ENCODE results near the gene MOB3B. TPM values are rescaled to one million over a fixed set of nuclear protein-coding genes. Genes with fewer than 3 reads are reported as not detected.
"Not testable (repeated sequence)": the region's sequence is repeated elsewhere in the genome, so short reads cannot be mapped to it uniquely, and the experiment has no call there.

The MOB3B gene
- total RNA-seq, 1 experiment from 2014 or later: not detected

- DNase-seq (ENCODE audit: low read depth, low spot score): no peak
- in situ Hi-C loops (cut with HindIII; ENCODE audit: low pct_unique_long_range_greater_than_20kb, low sequenced_read_pairs): no loop called here
Measured at GRCh38 chr9:27528076-27528885, 1.3 kb downstream of the MOB3B start.

GRCh38 chr9:27527702-27528075 lies 1.9 kb downstream of the MOB3B start:
- in situ Hi-C loops (cut with HindIII; ENCODE audit: low pct_unique_long_range_greater_than_20kb, low sequenced_read_pairs): no loop called here
- no peak for DNase-seq (ENCODE audit: low read depth, low spot score)

GRCh38 chr9:27524236-27524635 lies 5.4 kb downstream of the MOB3B start, which contains the start of gene IFNK:
Gene IFNK (plus strand): TSS chr9:27524290. CDS start chr9:27524337, 47 bp downstream.
- in situ Hi-C loops (cut with HindIII; ENCODE audit: low pct_unique_long_range_greater_than_20kb, low sequenced_read_pairs): no loop called here

GRCh38 chr9:27523141-27523540 lies 6.5 kb downstream of the MOB3B start:
- DNase-seq (ENCODE audit: low read depth, low spot score): no peak
- in situ Hi-C loops (cut with HindIII; ENCODE audit: low pct_unique_long_range_greater_than_20kb, low sequenced_read_pairs): no loop called here

More at GRCh38 chr9:27524236-27524635, 5.4 kb downstream of the MOB3B start, which contains the start of gene IFNK:
- no peak for DNase-seq (ENCODE audit: low read depth, low spot score)

- no peak for DNase-seq (ENCODE audit: low read depth, low spot score)
- in situ Hi-C loops (cut with HindIII; ENCODE audit: low pct_unique_long_range_greater_than_20kb, low sequenced_read_pairs): no loop called here
Measured at GRCh38 chr9:27520986-27521385, 8.6 kb downstream of the MOB3B start.

GRCh38 chr9:27519466-27520465 lies 9.8 kb downstream of the MOB3B start:
- in situ Hi-C loops (cut with HindIII; ENCODE audit: low pct_unique_long_range_greater_than_20kb, low sequenced_read_pairs): no loop called here
- DNase-seq (ENCODE audit: low read depth, low spot score): no peak

- DNase-seq (ENCODE audit: low read depth, low spot score): no peak
- in situ Hi-C loops (cut with HindIII; ENCODE audit: low pct_unique_long_range_greater_than_20kb, low sequenced_read_pairs): no loop called here
Measured at GRCh38 chr9:27518809-27519208, 10.8 kb downstream of the MOB3B start.

GRCh38 chr9:27518006-27518405 lies 11.6 kb downstream of the MOB3B start:
- no peak for DNase-seq (ENCODE audit: low read depth, low spot score)
- in situ Hi-C loops (cut with HindIII; ENCODE audit: low pct_unique_long_range_greater_than_20kb, low sequenced_read_pairs): no loop called here

- in situ Hi-C loops (cut with HindIII; ENCODE audit: low pct_unique_long_range_greater_than_20kb, low sequenced_read_pairs): no loop called here
- DNase-seq (ENCODE audit: low read depth, low spot score): no peak
Measured at GRCh38 chr9:27514551-27514950, 15.1 kb downstream of the MOB3B start.

- in situ Hi-C loops (cut with HindIII; ENCODE audit: low pct_unique_long_range_greater_than_20kb, low sequenced_read_pairs): no loop called here
- no peak for DNase-seq (ENCODE audit: low read depth, low spot score)
Measured at GRCh38 chr9:27511771-27512170, 17.8 kb downstream of the MOB3B start.

GRCh38 chr9:27510780-27511179 lies 18.8 kb downstream of the MOB3B start:
- no peak for DNase-seq (ENCODE audit: low read depth, low spot score)
- in situ Hi-C loops (cut with HindIII; ENCODE audit: low pct_unique_long_range_greater_than_20kb, low sequenced_read_pairs): no loop called here

GRCh38 chr9:27506981-27507380 lies 22.6 kb downstream of the MOB3B start:
- in situ Hi-C loops (cut with HindIII; ENCODE audit: low pct_unique_long_range_greater_than_20kb, low sequenced_read_pairs): no loop called here
- DNase-seq (ENCODE audit: low read depth, low spot score): no peak

- no peak for DNase-seq (ENCODE audit: low read depth, low spot score)
- in situ Hi-C loops (cut with HindIII; ENCODE audit: low pct_unique_long_range_greater_than_20kb, low sequenced_read_pairs): no loop called here
Measured at GRCh38 chr9:27505744-27506161, 23.9 kb downstream of the MOB3B start.

- in situ Hi-C loops (cut with HindIII; ENCODE audit: low pct_unique_long_range_greater_than_20kb, low sequenced_read_pairs): no loop called here
- no peak for DNase-seq (ENCODE audit: low read depth, low spot score)
Measured at GRCh38 chr9:27504259-27504658, 25.4 kb downstream of the MOB3B start.

- DNase-seq (ENCODE audit: low read depth, low spot score): no peak
- in situ Hi-C loops (cut with HindIII; ENCODE audit: low pct_unique_long_range_greater_than_20kb, low sequenced_read_pairs): no loop called here
Measured at GRCh38 chr9:27503623-27504022, 26.0 kb downstream of the MOB3B start.

- DNase-seq (ENCODE audit: low read depth, low spot score); in situ Hi-C loops (cut with HindIII; ENCODE audit: low pct_unique_long_range_greater_than_20kb, low sequenced_read_pairs): not testable (repeated sequence)
Measured at GRCh38 chr9:27500902-27501301, 28.7 kb downstream of the MOB3B start.

- in situ Hi-C loops (cut with HindIII; ENCODE audit: low pct_unique_long_range_greater_than_20kb, low sequenced_read_pairs): no loop called here
- no peak for DNase-seq (ENCODE audit: low read depth, low spot score)
Measured at GRCh38 chr9:27499451-27499850, 30.2 kb downstream of the MOB3B start.

- in situ Hi-C loops (cut with HindIII; ENCODE audit: low pct_unique_long_range_greater_than_20kb, low sequenced_read_pairs): no loop called here
- no peak for DNase-seq (ENCODE audit: low read depth, low spot score)
Measured at GRCh38 chr9:27497883-27498417, 31.7 kb downstream of the MOB3B start.

All from SK-MEL-5 (cell line).